GM13976 (cell line): ENCODE data around the gene CTSA.

Experiments used
- DNase-seq: peaks from one replicate; pipeline ENCODE4 v3.0.0; 2012; ENCODE audit warnings: low spot score
- in situ Hi-C: fragments of 300-500 bp; cut with MboI; formaldehyde crosslinking; loops from one replicate; pipeline ENCODE4 v1.12.0; 2022; ENCODE audit warnings: low sequenced_read_pairs, mixed read lengths, inconsistent platforms; ENCODE audit not compliant: unreplicated experiment
- TF ChIP-seq, protein P1 (sequence below): IDR thresholded peaks from 2 replicates; pipeline ENCODE4 v1.5.1; 2012; ENCODE audit warnings: borderline replicate concordance, mild to moderate bottlenecking; ENCODE audit not compliant: insufficient read depth; ENCODE audit errors: extremely low read depth, missing control alignments, control extremely low read depth

CTSA gene

DNA sequence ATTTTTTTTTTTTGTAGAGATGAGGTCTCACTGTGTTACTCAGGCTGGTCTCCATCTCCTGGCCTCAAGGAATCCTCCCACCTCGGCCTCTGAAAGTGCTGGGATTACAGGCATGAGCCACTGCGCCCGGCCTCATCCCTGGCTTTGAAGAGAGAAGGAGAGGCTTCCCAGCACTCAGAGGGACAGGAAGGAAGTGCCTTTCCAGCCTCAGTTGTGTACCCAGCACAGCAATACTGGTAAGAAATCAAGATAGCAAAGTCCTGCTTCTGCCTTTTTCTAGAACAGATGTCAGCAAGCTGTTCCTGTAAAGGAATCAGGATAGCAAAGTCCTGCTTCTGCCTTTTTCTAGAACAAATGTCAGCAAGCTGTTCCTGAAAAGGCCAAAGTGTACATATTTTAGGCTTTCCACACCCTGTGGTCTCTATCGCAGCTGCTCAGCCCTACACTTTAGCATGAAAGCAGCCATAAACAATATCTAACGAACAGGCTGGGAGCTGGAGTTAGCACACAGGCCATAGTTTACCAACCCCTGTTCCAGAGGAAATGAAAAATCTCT, 27.1 kb downstream of the CTSA start:
- DNase-seq, result no peak
- TF ChIP-seq, protein P1, sequence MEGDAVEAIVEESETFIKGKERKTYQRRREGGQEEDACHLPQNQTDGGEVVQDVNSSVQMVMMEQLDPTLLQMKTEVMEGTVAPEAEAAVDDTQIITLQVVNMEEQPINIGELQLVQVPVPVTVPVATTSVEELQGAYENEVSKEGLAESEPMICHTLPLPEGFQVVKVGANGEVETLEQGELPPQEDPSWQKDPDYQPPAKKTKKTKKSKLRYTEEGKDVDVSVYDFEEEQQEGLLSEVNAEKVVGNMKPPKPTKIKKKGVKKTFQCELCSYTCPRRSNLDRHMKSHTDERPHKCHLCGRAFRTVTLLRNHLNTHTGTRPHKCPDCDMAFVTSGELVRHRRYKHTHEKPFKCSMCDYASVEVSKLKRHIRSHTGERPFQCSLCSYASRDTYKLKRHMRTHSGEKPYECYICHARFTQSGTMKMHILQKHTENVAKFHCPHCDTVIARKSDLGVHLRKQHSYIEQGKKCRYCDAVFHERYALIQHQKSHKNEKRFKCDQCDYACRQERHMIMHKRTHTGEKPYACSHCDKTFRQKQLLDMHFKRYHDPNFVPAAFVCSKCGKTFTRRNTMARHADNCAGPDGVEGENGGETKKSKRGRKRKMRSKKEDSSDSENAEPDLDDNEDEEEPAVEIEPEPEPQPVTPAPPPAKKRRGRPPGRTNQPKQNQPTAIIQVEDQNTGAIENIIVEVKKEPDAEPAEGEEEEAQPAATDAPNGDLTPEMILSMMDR, result no peak
- in situ Hi-C loops, result no loop called here

DNA sequence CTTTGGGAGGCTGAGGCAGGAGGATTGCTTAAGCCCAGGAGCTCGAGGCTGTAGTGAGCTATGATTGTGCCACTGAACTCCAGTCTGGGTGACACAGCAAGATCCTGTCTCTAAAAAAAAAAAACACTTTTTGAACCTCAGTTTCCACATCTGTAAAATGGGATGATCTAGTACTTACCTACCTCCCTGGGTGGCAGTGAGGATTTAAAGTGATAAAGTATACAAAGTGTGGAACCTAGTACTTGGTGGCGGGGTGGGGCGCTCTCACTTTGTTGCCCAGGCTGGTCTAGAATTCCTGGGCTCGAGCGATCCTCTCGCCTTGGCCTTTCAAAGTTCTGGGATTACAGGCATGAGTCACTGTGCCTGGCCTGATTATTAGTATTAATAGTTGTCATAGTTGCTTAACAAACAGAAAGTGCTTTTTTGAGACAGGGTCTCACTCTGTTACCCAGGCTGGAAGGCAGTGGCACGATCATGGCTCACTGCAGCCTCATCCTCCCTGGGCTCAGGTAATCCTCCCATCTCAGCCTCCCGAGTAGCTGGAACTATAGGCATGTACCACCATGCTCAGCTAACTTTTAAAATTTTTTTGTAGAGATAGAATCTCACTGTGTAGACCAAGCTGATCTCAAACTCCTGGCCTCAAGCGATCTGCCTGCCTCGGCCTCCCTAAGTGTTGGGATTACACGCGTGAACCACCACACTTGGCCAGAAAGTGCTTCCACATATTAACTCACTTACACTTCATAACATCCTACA, 27.8 kb downstream of the CTSA start:
- DNase-seq, result no peak
- TF ChIP-seq, protein P1, result no peak

DNA sequence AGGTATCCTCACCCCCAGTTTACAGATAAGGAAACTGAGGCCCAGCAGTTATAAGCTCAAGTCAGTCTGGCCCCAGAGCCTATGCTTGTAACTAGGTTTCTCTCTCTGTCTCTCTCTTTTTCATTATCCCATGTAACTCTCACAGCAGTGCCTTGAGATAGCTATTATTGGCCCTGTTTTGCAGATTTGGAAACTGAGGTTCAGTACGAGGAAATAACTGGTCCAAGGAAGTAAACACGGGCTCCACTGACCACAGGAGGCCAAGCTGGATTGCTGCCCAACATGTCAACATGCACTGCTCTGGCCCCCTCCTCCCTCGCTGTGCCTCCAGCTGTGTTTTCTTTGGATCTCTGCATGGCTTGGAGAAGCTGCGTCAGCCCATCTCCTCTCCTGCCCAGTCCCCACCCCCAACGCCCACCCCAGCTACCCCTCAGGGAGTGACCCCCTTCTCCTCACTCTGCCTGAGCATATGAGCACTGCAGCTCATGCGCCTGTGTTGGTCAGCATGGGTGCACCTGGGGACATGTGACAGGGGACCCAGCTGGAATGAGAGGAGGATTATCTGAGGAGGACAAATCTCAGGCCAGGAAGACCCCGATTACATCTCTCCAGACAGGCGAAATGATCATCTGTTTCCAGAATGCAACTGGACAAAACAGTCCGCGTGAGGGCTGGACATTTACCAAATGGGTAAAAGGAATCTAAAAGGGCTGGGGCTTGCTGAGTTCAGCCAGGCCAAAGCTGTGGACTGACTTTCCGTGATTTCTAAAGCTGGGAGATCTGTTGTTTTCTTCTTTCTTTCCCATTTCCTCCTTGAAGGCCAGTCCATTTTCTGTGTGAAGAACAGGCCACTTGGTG, 28.6 kb downstream of the CTSA start:
- TF ChIP-seq, protein P1, result no peak
- DNase-seq, result no peak
- in situ Hi-C loops, result no loop called here

More for the DNA sequence above, 27.8 kb downstream of the CTSA start:
- in situ Hi-C loops, result no loop called here

DNA sequence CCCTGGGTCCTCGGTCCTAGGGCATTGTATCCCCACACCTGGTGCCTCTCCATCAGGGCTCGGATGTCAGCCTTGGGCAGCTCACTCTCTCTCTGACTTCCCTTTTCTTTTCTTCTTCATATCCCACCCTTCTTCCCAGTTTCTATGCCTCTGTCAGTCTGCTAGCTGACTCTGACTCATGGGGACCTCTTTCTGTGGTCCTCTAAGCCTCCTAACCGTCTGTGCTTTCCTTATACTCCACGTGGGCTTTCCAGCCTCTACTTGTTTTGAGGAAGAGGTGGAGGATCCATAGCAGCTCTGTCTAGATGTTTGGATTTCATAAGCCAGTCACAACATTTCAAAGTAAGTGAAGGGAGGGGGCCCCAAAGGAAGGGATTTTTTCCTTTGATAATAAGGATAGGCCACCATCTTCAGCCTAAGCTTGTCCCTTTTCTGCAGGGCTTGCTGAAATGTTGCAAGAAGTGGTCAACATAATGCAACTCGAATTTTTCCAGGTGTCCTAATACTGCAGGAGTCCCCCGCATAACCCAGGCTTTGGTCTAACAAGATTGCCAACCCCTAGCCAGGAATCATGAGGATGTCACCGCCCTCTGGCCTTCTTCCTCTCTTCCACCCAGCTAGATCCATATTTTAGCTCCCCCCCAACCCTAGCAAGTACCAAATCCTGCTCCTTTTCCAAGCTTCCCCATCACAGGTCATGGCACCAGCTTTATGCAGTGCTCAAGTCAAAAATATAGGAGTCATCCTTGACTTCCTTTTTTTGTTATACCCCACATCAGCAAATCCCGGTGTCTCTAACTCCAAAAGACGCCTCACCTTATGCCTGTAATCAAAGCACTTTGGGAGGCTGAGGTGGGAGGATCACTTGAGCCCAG, 29.6 kb downstream of the CTSA start:
- TF ChIP-seq, protein P1, result no peak
- in situ Hi-C loops, result no loop called here
- DNase-seq, result no peak

DNA sequence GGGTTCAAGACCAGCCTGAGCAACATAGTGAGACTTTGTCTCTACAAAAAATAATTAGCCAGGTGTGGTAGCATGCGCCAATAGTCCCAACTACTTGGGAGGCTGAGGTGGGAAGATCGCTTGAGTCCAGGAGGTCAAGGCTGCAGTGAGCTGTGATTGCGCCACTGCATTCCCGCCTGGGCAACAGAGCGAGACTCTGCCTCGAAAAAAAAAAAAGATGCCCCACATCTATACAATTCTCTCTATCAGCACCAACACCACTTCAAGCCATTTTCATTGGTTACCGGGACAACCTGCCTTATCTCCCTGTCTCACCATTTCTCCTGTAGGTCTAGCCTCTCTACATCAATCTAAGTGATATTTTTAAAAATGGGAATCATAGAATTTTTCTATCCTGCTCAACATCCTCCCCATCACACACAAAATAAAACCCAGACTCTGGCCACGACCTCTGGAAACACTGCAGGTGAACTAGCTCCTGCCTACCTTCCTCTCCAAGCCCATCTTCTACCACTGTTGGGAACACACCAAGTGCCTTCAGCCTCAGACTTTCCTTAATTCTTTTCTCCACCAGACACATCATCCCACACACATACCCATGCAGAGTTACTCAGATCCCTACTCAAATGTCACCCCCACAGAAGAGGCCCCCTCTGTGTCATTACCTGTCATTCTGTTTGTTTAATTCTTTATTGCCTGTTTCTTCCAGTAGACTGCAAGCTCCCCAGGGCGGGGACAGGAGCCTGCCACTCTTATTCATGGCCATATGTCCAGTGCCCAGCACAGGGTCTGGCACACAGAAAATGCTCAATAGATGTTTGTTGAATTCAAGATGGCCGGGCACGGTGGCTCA, 30.4 kb downstream of the CTSA start:
- TF ChIP-seq, protein P1, result no peak
- in situ Hi-C loops, result no loop called here

More for the DNA sequence above, 30.4 kb downstream of the CTSA start:
- no peak for DNase-seq
